Stimulated activated CD4-positive, alpha-beta T cell treated with anti-CD3 and anti-CD28 coated beads, Interleukin-12 subunit alpha, Interleukin-12 subunit beta, amount 100 ng/mL, for 4 hours (primary cell): ENCODE data around the gene NOL6.
"Not testable (repeated sequence)": the region's sequence is repeated elsewhere in the genome, so short reads cannot be mapped to it uniquely, and the experiment has no call there.

Experiments used
- DNase-seq: peaks from one replicate; pipeline ENCODE4 v3.0.0-alpha.2; 2020

Gene NOL6, protein sequence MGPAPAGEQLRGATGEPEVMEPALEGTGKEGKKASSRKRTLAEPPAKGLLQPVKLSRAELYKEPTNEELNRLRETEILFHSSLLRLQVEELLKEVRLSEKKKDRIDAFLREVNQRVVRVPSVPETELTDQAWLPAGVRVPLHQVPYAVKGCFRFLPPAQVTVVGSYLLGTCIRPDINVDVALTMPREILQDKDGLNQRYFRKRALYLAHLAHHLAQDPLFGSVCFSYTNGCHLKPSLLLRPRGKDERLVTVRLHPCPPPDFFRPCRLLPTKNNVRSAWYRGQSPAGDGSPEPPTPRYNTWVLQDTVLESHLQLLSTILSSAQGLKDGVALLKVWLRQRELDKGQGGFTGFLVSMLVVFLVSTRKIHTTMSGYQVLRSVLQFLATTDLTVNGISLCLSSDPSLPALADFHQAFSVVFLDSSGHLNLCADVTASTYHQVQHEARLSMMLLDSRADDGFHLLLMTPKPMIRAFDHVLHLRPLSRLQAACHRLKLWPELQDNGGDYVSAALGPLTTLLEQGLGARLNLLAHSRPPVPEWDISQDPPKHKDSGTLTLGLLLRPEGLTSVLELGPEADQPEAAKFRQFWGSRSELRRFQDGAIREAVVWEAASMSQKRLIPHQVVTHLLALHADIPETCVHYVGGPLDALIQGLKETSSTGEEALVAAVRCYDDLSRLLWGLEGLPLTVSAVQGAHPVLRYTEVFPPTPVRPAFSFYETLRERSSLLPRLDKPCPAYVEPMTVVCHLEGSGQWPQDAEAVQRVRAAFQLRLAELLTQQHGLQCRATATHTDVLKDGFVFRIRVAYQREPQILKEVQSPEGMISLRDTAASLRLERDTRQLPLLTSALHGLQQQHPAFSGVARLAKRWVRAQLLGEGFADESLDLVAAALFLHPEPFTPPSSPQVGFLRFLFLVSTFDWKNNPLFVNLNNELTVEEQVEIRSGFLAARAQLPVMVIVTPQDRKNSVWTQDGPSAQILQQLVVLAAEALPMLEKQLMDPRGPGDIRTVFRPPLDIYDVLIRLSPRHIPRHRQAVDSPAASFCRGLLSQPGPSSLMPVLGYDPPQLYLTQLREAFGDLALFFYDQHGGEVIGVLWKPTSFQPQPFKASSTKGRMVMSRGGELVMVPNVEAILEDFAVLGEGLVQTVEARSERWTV

DNA sequence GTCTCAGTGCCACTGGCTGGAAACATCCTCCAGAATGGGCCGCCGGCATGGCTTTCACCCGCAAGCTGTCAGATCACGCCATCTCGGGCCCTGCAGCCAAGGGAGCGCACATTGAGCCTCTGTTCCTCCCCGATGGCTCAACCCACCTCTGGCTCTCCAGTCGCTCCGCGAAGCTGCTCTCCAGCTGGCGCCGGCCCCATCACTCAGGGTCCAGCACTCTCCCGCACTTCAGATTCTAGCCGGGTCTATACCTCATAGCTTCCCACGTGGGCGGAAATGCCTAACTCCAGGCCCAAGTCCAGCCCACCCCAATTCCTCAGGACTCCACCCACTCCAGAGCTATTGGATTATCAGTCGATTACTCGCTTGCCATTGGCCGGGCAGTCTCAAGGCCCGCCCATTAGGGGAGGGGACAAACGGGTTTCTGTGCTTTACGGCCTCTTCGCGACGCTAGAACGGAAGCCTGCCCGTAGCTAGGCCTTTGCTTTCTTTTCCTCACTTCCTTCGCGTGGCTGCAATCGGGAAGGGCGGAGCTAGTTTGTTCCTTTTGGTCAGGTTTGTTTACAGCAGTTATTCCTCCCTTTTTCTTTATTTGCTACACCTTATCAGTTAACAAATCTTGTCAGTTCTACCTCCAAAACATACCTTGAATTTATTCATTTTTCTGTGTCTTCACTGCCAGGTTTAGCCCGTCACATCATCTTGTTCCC lies at the start of gene NOL6:
Gene NOL6 (minus strand): TSS at position 282 of the 710 bp plus-strand sequence. CDS start 82 bp downstream, at position 200.
- DNase-seq = peak; percentile 94

DNA sequence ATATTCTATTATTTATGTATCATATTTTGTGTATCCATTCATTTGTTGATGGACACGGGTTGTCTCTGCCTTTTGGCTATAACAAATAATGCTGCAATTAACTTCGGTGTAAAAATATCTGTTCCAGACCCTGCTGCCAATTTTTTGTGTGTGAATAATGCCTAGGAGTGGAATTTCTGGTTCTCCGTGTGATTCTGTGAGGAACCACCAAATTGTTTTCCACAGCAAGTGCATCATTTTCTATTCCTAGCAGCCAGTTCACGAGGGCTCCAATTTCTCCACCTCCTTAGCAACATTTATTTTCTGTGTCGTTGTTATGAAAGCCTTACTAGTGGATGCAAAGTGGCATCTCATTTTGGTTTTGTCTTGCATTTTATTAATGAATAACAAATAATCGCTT lies 48.1 kb upstream of the NOL6 start:
- DNase-seq = not testable (repeated sequence)

DNA sequence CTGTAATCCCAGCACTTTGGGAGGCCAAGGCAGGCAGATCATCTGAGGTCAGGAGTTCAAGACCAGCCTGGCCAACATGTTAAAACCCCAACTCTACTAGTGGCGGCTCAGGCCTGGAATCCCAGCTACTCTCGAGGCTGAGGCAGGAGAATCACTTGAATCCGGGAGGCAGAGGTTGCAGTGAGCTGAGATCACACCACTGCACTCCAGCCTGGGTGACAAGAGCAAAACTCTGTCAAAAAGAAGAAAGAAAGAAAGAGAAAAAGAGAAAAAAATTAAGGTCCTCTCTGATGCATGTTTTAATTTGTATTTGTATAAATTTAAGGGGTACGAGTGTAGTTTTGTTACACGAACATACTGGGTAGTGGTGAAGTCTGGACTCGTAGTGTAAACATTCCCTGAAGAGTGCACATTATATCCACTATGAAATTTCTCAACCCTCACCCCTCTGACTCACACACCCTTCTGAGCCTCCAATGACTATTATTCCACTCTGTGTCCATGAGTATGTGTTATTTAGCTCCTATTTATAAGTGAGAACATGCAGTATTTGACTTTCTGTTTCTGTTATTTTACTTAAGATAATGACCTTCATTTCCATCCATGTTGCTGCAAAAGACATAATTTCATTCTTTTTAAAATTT lies 44.3 kb upstream of the NOL6 start:
- DNase-seq = not testable (repeated sequence)

DNA sequence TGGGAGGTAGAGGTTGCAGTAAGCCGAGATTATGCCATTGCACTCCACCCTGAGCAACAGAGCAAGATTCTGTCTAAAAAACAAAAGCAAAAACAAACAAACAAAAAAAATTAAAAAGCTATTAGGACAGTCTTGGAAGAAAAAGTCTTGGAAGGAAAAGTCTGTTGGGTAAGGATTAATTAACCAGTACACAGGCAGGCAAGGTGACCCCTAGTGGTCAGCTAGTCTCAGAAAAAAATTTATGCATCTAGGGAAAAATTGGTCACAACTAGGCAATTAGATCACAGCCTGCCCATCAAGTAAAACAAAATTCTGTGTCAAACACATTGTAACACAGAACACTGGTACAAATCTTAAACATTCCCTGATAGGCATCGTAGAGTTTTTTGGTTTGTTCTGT lies 43.6 kb upstream of the NOL6 start:
- DNase-seq = no peak

DNA sequence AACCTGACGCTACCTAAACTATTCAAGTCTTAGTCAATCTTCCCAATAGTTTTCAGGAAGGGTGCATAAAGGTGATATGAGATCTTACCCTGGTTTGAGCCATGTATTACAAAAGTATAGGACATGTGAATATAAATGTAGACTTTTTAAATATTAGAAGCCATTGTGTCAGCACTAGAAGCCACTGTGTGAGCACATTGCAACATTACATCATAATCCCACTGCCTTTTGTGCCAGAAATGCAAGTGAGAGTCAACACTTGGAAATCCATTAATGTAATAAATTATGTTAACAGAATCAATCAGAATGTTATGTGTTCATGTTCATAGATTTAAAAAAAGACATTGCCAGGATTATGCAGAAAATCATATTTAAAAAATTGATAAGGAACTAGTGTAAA lies 42.7 kb upstream of the NOL6 start:
- not testable (repeated sequence) for DNase-seq

DNA sequence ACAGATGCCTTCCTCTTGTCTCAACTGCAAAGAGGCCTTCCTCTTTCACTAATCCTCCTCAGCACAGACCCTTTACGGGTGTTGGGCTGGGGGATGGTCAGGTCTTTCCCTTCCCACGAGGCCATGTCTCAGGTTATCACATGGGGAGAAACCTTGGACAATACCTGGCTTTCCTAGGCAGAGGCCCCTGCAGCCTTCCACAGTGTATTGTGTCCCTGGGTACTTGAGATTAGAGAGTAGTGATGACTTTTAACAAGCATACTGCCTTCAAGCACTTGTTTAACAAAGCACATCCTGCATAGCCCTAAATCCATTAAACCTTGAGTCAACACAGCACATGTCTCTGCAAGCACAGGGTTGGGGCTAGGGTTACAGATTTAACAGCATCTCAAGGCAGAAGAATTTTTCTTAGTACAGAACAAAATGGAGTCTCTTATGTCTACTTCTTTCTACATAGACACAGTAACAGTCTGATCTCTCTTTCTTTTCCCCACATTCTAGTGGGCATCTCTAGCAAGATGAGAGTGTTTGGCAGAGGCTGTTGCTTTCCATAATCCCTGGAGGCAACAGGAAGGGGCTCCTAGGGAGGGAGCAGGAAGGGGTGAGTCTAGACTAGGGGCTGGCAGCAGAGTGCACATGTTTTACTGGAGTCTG lies 41.7 kb upstream of the NOL6 start:
- not testable (repeated sequence) for DNase-seq

DNA sequence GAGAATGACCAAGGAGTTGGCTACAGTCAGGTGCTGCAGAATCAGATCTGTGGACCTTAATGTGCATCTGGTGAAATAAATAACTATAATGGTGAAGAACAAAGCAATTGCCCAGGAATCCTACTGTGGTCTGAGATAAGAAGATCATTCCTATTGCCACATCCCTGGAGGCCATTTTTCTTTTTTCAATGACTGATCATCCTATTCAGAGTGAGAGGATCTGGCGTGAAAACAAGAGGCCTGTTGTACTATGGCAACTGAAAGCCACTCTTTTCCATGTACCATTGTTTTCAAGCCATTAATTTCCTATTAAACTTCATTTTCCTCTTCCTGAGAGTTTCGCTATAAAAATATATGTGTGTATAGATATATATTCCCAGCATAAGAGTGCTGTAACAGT lies 38.8 kb upstream of the NOL6 start:
- not testable (repeated sequence) for DNase-seq

DNA sequence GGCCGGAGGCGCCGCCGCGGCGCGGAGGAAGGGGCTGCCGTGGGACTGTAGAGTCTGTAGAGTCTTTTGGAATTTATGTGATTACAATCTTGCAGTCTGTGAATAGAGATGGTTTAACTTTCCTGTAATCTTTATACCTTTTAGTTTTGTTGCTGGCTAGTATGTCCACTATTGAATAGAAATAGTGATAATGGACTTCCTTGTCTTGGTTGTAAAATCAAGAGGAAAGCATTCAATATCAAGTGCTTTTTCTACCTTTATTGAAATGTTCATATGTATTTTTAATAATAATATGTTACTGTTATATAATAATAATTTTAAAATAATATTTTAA lies 37.4 kb upstream of the NOL6 start:
- DNase-seq = not testable (repeated sequence)

DNA sequence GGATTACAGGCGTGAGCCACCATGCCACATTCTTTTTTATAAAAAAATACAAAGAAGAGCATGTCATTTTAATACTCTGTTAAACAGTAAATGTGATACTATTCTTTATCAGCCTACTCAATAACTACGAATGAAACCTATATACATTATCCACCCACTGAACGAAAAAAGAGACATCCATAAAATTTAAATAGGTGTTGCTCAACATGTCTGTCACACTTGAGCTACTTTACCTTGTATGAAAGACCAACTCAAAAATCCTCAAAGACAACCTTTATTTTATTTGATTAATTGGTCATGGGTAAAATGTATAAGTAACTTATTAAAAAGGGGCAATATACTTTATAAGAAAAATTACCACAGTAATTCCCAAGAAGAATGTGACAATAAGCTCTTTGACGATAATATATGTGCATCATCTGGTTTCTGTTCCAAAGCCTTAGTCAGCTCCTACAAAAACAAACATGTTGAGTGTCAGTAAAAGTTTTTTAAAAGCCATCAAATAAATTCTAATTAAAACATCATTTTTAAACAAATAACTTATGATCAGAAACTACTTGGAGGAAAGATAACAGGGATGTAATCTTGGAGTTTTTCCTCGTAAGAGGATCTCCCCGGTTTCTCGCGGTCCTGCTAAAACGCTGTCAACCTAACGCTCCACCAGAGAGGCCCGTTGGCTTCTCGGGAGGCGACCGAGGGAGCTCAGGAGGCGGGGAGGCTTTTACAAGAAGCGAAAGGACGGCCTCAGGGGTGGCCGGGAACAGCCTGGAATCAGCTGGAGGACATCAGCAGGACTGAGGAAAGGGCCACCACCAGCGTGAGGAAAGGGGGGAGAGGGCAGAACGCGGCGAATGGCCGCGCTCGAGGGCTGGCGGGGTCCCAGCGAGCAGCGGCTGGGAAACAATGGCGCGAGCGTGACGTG lies 36.8 kb upstream of the NOL6 start:
- DNase-seq = peak; percentile 35

DNA sequence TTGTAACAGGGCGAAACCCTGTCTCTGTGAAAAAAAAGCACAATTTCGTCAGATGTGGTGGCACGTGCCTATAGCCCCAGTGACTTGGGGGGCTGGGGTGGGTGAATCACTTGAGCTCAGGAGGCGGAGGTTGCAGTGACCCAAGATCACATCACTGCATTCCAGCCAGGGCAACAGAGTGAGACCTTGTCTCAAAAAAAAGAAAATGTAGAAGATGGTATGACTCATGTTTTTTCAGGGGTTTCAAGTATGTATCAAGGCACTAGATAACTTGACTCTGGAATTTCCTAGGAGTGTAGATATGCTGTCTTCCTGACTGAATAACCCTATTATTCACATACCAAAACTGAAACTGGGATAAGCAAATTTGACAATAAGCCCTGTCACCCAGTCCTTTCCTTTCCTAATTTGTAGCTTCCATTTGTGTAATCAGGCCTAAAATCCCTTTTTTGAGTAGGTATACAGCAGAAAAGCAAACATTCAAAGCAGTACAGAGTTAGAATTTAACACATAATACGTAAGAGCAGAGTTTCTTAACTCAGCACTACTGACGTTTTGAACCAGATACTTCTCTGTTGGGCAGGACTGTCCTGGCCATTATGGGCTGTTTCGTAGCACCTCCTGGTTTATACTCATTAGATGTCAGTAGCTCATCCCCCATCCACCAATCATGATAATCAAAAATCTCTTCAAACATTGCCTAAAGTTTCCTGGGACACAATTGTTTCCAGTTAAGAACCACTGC lies 33.1 kb upstream of the NOL6 start:
- DNase-seq = no peak

DNA sequence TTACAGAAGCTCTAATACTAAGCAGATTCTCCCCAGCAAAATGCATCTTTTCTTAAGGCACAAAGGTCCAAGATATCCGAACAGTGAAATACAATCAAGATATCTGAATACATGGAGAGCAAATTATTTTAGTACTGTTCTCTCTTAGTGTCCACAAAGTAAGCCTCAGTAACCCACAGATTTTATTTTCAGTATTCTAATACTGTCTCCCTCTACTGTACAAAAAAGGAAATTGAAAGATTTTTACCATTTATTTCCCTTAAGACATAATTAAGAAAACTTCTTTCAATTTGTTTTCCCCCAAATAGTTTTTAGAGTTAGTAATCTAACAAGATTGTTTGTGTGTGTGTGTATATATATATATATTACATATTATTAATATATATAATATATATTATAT lies 24.7 kb upstream of the NOL6 start:
- DNase-seq = no peak

DNA sequence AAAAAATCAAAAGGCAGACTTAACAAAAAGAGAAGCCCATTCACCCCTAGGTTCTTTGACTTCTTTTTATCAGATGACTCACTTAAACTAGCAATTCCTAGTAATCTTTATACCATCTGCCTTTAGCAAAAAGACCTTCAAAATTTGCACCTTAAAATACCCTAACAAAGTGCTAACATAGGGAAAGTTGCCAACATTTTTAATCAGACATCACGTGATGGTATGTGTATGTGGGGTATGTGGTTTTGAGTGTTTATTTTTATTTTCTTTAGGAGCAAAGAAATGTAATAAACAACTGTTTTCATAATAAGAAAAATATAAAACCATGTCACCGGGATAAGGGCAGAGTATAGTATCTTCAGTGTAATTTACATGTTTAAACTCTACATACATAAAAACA lies 20.1 kb upstream of the NOL6 start:
- DNase-seq = not testable (repeated sequence)

DNA sequence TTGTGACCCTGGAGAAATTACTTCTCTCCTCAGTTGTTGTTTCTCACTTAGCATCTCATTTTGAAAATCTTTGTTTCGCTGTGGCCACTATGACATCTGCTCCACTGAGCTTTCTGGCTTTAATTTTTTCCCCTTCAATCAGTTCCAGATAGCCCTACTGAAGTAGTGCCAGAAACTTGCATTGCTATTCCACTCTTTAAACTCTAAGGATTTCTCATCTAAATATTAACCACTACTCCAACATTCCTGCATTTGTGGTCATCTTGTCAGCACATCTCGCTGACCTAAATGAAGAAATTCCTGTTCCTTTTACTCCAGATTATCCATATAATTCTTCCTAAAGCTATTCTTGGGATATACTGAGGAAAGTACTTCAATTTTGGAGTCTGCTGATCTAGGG lies 15.3 kb upstream of the NOL6 start:
- no peak for DNase-seq

DNA sequence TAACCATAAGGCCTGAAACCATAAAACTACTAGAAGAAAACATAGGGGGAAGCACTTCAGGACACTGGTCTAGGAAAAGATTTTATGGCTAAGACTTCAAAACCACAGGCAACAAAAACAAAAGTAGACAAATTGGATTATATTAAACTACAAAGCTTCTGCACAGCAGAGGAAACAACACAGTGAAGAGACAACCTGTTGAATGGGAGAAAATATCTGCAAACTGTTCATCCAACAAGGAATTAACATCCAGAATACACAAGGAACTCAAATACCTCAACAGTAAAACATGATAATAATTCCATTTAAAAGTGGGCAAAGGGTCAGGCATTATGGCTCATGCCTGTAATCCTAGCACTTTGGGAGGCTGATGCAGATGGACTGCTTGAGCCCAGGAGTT lies 11.6 kb upstream of the NOL6 start:
- not testable (repeated sequence) for DNase-seq

DNA sequence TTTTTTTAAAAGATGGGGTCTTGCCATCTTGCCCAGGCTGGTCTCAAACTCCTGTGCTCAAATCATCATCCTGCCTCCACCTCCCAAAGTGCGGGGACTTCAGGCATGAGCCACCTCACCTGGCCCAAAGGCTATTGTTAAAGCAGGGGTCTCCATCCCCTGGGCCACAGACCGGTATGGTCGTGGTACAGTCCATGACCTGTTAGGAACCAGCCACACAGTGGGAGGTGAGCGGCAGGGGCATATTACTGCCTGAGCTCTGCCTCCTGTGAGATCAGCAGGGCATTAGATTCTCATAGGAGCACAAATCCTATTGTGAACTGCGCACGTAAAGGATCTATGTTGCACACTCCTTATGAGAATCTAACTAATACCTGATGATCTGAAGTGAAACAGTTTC lies 7.3 kb upstream of the NOL6 start:
- no peak for DNase-seq

DNA sequence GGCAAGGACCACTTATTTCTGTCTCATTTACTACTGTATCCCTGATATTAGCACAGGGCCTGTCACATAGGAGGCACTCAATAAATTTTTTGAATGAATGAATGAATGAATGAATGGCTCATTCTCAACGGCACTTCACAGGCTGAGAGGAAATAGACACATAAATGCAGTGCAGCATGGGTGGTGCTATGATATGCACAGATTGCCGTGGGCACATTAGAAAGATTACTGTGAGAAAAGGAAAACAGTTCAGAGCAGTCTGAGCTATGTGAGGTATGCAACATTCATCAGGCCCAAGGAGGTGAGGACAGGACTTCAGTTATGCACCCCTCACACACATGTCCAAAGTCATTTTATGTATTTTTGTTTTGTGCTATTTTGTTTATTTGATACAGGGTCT lies 6.4 kb upstream of the NOL6 start:
- no peak for DNase-seq

DNA sequence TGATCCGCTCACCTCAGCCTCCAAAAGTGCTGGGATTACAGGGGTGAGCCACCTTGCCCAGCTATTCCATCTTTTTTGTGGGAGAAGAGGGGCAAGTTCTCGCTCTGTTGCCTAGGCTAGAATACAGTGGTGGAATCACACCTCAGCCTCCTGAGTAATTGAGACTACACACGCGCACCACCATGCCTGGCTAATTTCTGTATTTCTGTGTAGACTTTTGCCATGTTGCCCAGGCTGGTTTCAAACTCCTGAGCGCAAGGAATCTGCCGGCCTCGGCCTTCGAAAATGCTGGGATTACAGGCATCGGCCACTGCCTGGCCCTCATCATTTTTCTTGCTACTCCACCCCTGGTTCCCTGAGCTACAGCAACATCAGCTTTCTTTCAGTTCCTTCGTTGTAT lies 2.8 kb upstream of the NOL6 start:
- no peak for DNase-seq

DNA sequence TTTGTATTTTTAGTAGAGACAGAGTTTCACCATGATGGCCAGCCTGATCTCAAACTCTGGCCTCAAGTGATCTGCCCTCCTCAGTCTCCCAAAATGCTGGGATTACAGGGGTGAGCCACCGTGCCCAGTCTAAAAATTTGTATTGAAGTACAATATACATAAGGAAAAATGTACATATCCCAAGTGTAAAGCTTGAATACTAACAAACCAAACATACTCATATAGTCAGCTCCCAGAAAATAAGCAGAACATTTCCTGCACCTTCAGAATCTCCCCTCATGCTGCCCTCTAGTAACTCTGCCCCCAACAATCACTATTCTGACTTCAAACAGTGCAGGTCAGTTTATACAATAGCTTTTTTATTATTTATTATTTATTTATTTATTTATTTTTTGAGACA lies 1.6 kb upstream of the NOL6 start:
- DNase-seq = no peak

DNA sequence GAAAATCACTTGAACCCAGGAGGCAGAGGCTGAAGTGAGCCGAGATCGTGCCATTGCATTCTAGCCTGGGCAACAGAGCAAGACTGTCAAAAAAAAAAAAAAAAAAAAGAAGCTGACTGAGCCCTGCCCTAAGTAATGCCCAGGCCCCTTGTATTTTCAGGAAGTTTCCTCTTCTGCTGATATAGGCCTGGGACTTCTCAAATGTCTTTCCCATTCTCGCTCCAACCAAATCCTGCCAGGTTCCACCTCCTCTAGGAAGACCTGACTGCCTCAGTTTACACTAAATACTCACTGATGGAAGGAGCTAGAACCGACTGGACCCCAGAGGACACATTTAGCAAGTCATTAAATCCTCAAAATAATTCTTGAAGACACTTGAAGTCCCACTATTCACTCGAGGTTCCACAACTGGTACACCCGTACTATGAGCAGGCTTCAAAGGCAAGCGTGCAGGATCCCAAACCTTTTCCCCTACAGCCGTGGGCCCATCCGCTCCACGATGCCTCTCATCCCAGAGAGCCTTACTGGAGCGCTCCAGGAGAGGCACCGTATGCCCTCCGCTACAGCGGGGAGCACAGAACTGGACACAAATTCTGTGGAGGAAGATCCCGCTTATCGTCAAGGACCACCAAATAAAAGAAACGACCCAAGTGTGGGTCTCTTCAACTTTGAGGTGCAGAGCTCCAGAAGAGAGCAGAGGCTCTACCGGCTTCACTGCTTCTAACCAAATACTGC lies 676 bp downstream of the NOL6 start:
- DNase-seq = no peak
